ENCODE data around the gene PEX14.

PEX14 gene

DNA sequence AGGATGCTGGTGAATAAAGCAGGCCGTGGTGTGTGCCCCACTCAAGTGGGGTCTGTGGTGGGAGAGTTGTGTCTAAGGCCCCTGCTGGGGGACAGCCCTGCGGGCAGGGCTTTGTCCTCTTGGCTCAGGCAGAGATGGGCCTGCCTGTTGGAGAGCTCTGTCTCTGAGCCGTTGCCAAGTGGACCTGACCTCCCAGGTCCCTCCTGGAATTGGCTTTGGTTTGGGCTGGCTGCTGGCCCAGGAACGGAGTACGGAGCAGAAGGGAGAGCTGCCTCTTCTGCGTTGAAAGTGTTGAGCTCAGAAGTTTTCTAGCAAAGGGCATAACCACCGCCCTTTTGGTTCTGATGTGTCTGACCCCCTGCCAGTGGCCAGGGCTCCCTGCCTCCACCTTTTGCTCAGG lies 153.9 kb downstream of the PEX14 start:
- TF ChIP-seq, protein P1, sequence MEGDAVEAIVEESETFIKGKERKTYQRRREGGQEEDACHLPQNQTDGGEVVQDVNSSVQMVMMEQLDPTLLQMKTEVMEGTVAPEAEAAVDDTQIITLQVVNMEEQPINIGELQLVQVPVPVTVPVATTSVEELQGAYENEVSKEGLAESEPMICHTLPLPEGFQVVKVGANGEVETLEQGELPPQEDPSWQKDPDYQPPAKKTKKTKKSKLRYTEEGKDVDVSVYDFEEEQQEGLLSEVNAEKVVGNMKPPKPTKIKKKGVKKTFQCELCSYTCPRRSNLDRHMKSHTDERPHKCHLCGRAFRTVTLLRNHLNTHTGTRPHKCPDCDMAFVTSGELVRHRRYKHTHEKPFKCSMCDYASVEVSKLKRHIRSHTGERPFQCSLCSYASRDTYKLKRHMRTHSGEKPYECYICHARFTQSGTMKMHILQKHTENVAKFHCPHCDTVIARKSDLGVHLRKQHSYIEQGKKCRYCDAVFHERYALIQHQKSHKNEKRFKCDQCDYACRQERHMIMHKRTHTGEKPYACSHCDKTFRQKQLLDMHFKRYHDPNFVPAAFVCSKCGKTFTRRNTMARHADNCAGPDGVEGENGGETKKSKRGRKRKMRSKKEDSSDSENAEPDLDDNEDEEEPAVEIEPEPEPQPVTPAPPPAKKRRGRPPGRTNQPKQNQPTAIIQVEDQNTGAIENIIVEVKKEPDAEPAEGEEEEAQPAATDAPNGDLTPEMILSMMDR (IDR thresholded peaks at IDR 0.05; ENCODE audit: low read depth, low read length, missing control alignments) = no peak
- peak; percentile 81 for DNase-seq (ENCODE audit: low read depth)
- H3K4me3 ChIP-seq (ENCODE audit: low read depth, low read length) = no peak overlapping the region
- in situ Hi-C loops (cut with HindIII; ENCODE audit: low sequenced_read_pairs) = no loop called here

DNA sequence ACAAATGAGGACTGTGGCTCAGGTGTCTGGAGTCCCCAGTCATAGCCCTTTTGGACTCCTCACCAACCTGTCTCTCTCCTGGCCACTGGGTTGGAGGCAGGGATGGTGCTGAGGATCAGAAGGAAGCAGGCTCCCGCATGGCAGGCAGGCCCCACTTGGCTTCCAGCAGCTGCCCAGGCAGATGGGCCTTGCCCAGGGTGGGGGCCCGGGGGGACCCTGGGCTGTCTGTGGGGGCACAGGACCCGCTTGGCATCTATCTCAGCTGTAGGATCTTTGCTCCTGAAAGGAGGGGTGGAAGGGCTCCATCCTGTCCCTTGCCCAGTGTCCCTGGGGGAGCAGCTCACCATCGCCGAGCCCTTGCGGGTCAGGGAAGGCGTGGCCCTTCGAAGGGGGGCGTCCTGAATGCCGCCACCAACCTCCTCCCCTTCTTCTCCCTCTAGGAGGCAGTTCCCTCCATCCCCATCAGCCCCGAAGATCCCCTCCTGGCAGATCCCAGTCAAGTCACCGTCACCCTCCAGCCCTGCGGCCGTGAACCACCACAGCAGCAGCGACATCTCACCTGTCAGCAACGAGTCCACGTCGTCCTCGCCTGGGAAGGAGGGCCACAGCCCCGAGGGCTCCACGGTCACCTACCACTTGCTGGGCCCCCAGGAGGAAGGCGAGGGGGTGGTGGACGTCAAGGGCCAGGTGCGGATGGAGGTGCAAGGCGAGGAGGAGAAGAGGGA lies 154.5 kb downstream of the PEX14 start:
- no peak overlapping the region for H3K4me3 ChIP-seq (ENCODE audit: low read depth, low read length)
- in situ Hi-C loops (cut with HindIII; ENCODE audit: low sequenced_read_pairs) = no loop called here
- TF ChIP-seq, protein P1 (IDR thresholded peaks at IDR 0.05; ENCODE audit: low read depth, low read length, missing control alignments) = no peak
- no peak for DNase-seq (ENCODE audit: low read depth)

GRCh38 chr1:10629816-10630571 lies 155.2 kb downstream of the PEX14 start:
- no peak for DNase-seq (ENCODE audit: low read depth)
- in situ Hi-C loops (cut with HindIII; ENCODE audit: low sequenced_read_pairs) = no loop called here
- TF ChIP-seq, protein P1 (IDR thresholded peaks at IDR 0.05; ENCODE audit: low read depth, low read length, missing control alignments) = no peak
- H3K4me3 ChIP-seq (ENCODE audit: low read depth, low read length) = no peak overlapping the region

- TF ChIP-seq, protein P1 (IDR thresholded peaks at IDR 0.05; ENCODE audit: low read depth, low read length, missing control alignments) = no peak
- in situ Hi-C loops (cut with HindIII; ENCODE audit: low sequenced_read_pairs) = no loop called here
- DNase-seq (ENCODE audit: low read depth) = no peak
- H3K4me3 ChIP-seq (ENCODE audit: low read depth, low read length) = no peak overlapping the region
These were observed 155.9 kb downstream of the PEX14 start for GRCh38 chr1:10630661-10631120.

GRCh38 chr1:10631121-10631810 lies 156.5 kb downstream of the PEX14 start:
- TF ChIP-seq, protein P1 (IDR thresholded peaks at IDR 0.05; ENCODE audit: low read depth, low read length, missing control alignments) = no peak
- no peak for DNase-seq (ENCODE audit: low read depth)
- in situ Hi-C loops (cut with HindIII; ENCODE audit: low sequenced_read_pairs) = no loop called here
- H3K4me3 ChIP-seq (ENCODE audit: low read depth, low read length) = no peak overlapping the region

- in situ Hi-C loops (cut with HindIII; ENCODE audit: low sequenced_read_pairs) = no loop called here
- DNase-seq (ENCODE audit: low read depth) = no peak
- TF ChIP-seq, protein P1 (IDR thresholded peaks at IDR 0.05; ENCODE audit: low read depth, low read length, missing control alignments) = no peak
These were observed 157.3 kb downstream of the PEX14 start for GRCh38 chr1:10631811-10632593.

More at GRCh38 chr1:10631811-10632593, 157.3 kb downstream of the PEX14 start:
- H3K4me3 ChIP-seq (ENCODE audit: low read depth, low read length) = no peak overlapping the region
